Activated naive CD8-positive, alpha-beta T cell treated with anti-CD3 and anti-CD28 coated beads, Interleukin-2, amount 10 ng/mL, durations not matched to agents 7 days and 5 days (primary cell): ENCODE results near the gene BPIFB3. TPM values are rescaled to one million over a fixed set of nuclear protein-coding genes. Genes with fewer than 3 reads are reported as not detected.

Experiments used
- ATAC-seq: fragments of 150-1000 bp; cut with Tn5 transposase; one replicate; pipeline ENCODE4 v1.10.0; 2021; ENCODE audit warnings: low read depth, moderate library complexity
- POLR2A ChIA-PET: fragments of 350-600 bp; sonication (Branson Sonifier 250); formaldehyde crosslinking; loops from one replicate; lab custom pipeline; 2021; ENCODE audit warnings: antibody characterized with exemption; lab: Charles Lee
- DNase-seq: peaks from one replicate; pipeline ENCODE4 v3.0.0; 2021
- H3K27ac Mint-ChIP-seq: one replicate; pipeline ENCODE4 v1.8.0; 2022; ENCODE audit warnings: mild to moderate bottlenecking, mixed read lengths
- H3K27me3 Mint-ChIP-seq: one replicate; pipeline ENCODE4 v1.8.0; 2022; ENCODE audit warnings: mild to moderate bottlenecking, moderate library complexity, mixed read lengths
- H3K36me3 Mint-ChIP-seq: one replicate; pipeline ENCODE4 v1.8.0; 2021; ENCODE audit warnings: mild to moderate bottlenecking, mixed read lengths
- H3K4me1 Mint-ChIP-seq: one replicate; pipeline ENCODE4 v1.8.0; 2021; ENCODE audit warnings: mixed read lengths
- H3K4me3 Mint-ChIP-seq: one replicate; pipeline ENCODE4 v1.8.0; 2022; ENCODE audit warnings: mild to moderate bottlenecking, moderate library complexity, mixed read lengths
- H3K9me3 Mint-ChIP-seq: one replicate; pipeline ENCODE4 v1.8.0; 2021; ENCODE audit warnings: mixed read lengths
- total RNA-seq, 2 experiments: library from RNA; stranded (reverse); gene quantifications; one replicate each; pipeline ENCODE4 v1.2.3, GENCODE V29; 2021

Gene BPIFB3
- total RNA-seq, 2 experiments from 2014 or later, result not detected

DNA sequence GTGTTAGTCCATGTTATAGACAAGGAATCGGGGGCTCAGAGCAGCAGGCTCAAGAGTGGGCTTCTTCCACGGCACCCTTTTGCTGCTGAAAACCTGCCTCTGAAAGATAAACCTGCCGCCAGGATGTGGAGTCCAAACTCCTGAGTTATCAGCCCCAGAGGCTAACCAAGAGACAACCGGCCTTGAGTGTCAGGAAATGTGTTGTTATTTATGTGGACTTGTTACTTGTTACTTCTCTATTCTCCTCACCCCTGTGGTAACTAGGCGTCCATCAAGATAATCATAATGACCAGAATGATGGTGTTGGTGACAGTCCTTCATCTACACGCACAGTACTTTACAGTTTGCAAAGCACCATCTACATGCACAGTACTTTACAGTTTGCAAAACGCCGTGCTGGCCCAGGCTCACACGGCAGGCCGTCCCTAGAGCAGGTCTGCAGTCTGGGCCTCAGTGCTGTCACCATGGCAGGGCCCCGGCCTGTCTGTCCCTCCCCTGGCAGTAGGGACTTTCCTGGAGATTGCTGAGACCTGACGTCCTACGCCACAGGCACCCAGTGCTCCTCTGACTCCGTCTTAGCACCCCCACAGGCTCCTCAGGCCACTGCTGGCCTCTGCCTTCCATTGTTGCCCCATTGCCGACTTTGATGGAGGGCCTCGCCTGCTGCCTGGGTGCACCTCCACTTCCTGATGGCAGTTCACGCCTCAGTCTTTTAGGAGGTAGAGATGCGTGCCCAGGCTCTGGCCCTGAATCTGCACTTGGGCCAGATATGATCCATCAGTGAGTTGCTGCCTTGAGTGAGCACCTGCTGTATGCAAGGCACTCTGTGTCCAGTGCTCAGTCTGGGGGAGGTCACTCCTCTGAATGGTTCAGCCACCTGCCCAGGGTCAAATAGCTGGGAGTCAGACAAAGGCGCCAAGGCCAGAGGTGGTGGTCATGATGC is 16.7 kb downstream of the BPIFB3 start:
- Mint-ChIP-seq H3K4me3 (no peak overlapping the region), H3K27ac (no peak overlapping the region), H3K27me3 (peaks cover 6% of the 10 kb centered on the region), H3K36me3 (no peaks in the 10 kb centered on the region), H3K4me1 (no peaks in the 10 kb centered on the region), H3K9me3 (no peaks in the 10 kb centered on the region)
- ATAC-seq (no peak), DNase-seq (no peak)
- POLR2A ChIA-PET, result no interaction called here

DNA sequence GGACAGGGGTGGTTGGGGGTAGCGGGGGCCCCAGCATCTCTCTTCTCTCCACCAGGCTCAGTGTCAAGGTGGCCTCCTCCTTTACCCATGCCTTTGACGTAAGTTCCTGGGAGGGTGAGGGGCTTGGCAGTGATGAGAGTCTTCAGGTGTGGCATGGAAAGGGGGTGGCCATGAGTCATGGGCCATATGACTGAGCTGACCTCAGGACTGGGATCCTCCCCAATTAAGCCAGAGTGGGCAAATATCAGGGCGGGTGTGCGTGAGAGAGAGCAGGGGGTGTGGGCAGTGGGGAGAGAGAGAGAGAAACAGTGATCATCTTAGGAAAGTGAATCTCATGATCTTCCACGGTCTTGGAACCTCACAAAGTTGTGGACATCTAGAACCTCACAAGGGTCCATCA is 17.5 kb downstream of the BPIFB3 start:
- POLR2A ChIA-PET, result no interaction called here
- Mint-ChIP-seq H3K4me3 (no peak overlapping the region), H3K36me3 (no peaks in the 10 kb centered on the region), H3K9me3 (no peaks in the 10 kb centered on the region), H3K27me3 (peaks cover 6% of the 10 kb centered on the region), H3K4me1 (no peaks in the 10 kb centered on the region), H3K27ac (no peak overlapping the region)
- no peak for ATAC-seq
- no peak for DNase-seq

DNA sequence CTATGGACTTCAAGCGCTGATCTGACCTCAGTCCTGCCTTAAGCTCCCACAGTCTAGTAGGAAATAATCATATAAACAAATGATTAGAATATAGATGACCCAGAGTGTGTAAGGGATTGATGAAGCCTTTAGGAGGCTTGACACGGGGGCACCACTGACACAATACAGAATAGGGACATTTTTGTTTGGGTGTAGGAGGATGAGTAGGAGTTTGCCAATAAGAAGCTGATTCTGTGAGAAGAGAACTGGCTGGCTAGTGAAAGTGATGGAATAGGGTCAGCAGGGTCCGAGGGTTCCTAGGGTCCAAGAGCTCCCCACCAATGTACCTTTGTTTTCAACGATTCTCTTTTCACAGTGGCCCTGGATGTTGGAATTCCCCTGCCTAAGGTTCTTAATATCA is 18.7 kb downstream of the BPIFB3 start:
- H3K27me3 Mint-ChIP-seq, result peaks cover 2% of the 10 kb centered on the region
- H3K27ac Mint-ChIP-seq, result no peak overlapping the region
- no peak for DNase-seq
- no peaks in the 10 kb centered on the region for H3K36me3 Mint-ChIP-seq
- POLR2A ChIA-PET, result no interaction called here
- H3K4me3 Mint-ChIP-seq, result no peak overlapping the region
- no peaks in the 10 kb centered on the region for H3K9me3 Mint-ChIP-seq
- H3K4me1 Mint-ChIP-seq, result no peaks in the 10 kb centered on the region
- no peak for ATAC-seq

DNA sequence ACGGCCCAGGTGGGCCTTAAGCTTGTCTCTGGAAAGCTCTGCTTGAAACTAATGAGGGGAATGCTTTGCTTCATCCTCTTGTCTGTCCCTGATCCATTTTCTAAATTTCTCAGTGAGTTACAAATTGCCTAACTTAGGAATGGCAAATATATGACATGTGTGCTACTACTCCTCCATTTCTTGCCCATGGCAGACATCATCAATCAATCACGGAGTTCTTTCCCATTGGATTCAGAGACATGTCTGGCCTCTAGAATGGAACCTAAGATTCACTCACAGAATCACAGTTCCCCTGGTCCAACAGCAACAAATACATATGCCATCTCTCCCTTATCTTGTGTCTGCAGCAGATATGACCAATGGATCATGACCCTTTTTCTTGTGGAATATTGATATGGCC is 19.1 kb downstream of the BPIFB3 start:
- Mint-ChIP-seq H3K4me3 (no peak overlapping the region), H3K36me3 (no peaks in the 10 kb centered on the region), H3K9me3 (no peaks in the 10 kb centered on the region), H3K27me3 (peaks cover 2% of the 10 kb centered on the region), H3K27ac (no peak overlapping the region), H3K4me1 (no peaks in the 10 kb centered on the region)
- POLR2A ChIA-PET, result no interaction called here
- DNase-seq (no peak), ATAC-seq (no peak)

DNA sequence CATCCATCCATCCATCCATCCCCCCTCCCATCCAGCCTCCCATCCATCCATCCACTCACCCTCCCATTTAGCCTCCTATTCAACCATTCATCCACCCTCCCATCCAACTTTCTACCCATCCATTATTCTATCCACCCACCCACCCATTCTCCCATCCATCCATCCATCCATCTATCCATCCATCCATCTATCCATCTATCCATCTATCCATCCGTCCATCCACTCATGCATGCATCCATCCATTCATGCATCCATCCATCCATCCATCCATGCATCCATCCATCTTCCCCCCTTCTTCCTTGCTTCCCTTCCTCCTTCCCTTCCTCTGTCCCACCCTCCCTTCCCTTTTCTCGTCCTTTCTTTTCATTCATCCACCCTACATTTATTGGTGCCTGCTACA is 21.0 kb downstream of the BPIFB3 start:
- DNase-seq (no peak), ATAC-seq (no peak)
- Mint-ChIP-seq H3K4me1 (no peaks in the 10 kb centered on the region), H3K36me3 (no peaks in the 10 kb centered on the region), H3K9me3 (no peaks in the 10 kb centered on the region), H3K27me3 (peaks cover 2% of the 10 kb centered on the region), H3K27ac (no peak overlapping the region), H3K4me3 (no peak overlapping the region)
- POLR2A ChIA-PET, result no interaction called here

DNA sequence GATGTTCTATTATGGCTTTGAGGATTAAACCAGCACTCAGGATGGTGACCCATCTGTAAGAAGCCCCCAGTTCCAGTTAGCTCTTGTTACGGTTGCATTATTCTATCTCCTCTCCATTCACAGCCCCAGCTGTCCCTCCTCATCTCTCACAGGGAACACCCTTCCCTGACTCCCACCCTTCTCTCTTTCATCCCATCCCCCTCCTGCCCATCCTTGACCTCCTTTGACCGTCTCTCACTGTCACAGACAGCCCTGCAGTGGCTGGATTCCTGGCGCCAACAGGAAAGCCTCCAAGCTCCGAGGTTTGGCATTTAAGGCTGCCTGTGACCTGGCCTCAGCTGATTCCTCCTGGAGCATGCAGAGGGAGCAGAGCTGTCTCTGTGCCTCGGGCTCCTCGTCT is 21.6 kb downstream of the BPIFB3 start:
- no peak for DNase-seq
- ATAC-seq, result no peak
- H3K4me3 Mint-ChIP-seq, result no peak overlapping the region
- POLR2A ChIA-PET, result interaction anchor here (0.8 kb wide), 1 partner anchor 110 kb away, joined by 3 read pairs; no protein-coding TSS in a partner anchor
- no peak overlapping the region for H3K27ac Mint-ChIP-seq
- no peaks in the 10 kb centered on the region for H3K4me1 Mint-ChIP-seq
- no peaks in the 10 kb centered on the region for H3K9me3 Mint-ChIP-seq
- H3K27me3 Mint-ChIP-seq, result peaks cover 2% of the 10 kb centered on the region
- H3K36me3 Mint-ChIP-seq, result no peaks in the 10 kb centered on the region

DNA sequence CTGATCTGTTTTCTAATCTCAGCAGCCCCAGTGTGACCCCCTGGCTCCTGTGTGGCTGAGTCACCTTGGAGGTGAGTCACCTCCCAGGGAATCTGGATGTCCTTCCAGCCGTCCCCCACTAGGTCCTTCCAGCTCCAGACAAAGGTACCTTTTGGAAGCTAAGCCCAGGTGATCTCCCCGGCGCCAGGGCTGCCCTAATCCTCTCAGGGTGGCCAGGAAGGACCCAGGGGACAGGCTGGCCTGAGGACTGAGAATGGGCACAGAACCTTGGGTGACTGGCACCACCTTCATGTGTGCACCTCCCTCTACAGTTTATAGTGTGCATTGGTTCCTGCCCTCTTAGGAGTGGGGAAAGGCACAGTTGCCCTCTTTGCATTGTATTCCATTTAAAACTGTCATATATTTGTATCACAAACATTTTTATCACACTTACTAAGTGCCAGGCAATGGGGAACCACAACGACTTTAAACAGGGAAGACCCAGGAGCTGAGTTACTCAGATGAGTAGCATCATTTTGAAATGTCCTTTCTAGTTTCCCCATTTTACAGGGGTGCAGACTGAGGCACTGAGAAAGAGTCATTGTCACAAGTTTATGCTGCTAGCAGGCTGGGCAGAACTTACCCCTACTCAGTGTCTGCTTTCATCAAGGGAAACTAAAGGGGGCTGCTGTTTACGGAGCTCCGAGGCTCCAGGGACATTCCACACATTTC is 23.1 kb downstream of the BPIFB3 start:
- Mint-ChIP-seq H3K4me3 (no peak overlapping the region), H3K4me1 (no peaks in the 10 kb centered on the region), H3K27ac (no peak overlapping the region), H3K36me3 (no peaks in the 10 kb centered on the region), H3K9me3 (no peaks in the 10 kb centered on the region), H3K27me3 (peaks cover 6% of the 10 kb centered on the region)
- POLR2A ChIA-PET, result no interaction called here
- DNase-seq (peak; percentile 42), ATAC-seq (peak; percentile 70)

DNA sequence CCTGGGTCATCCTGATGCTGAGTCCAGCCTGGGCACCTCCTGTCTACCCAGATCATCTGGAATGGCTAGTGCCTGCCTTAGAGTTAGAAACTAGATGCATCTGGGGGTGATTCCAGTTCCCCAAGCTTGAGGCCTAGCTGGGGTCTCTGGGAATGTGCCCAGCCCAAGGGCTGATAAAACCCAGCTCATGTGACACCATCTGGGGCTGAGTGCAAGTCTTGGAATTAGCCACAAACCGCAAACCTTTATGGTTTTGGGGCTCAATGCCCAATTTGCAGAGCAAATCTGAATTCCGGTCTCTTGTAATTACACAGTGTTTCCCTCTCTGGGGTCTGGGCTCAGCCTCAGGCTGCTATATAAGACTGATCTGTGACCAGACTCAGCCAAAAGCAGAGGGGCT is 25.6 kb downstream of the BPIFB3 start, which contains the start of gene BPIFB4:
Gene BPIFB4 (plus strand): TSS at position 385 of the 400 bp plus-strand sequence. CDS start 1,884 bp downstream, outside the sequence.
- POLR2A ChIA-PET, result no interaction called here
- no peaks in the 10 kb centered on the region for H3K9me3 Mint-ChIP-seq
- no peaks in the 10 kb centered on the region for H3K36me3 Mint-ChIP-seq
- ATAC-seq (no peak), DNase-seq (no peak)
- peaks cover 6% of the 10 kb centered on the region for H3K27me3 Mint-ChIP-seq
- H3K4me3 Mint-ChIP-seq, result no peak within 1 kb of the TSS
- H3K27ac Mint-ChIP-seq, result no peak within 1 kb of the TSS
- no peaks in the 10 kb centered on the region for H3K4me1 Mint-ChIP-seq

DNA sequence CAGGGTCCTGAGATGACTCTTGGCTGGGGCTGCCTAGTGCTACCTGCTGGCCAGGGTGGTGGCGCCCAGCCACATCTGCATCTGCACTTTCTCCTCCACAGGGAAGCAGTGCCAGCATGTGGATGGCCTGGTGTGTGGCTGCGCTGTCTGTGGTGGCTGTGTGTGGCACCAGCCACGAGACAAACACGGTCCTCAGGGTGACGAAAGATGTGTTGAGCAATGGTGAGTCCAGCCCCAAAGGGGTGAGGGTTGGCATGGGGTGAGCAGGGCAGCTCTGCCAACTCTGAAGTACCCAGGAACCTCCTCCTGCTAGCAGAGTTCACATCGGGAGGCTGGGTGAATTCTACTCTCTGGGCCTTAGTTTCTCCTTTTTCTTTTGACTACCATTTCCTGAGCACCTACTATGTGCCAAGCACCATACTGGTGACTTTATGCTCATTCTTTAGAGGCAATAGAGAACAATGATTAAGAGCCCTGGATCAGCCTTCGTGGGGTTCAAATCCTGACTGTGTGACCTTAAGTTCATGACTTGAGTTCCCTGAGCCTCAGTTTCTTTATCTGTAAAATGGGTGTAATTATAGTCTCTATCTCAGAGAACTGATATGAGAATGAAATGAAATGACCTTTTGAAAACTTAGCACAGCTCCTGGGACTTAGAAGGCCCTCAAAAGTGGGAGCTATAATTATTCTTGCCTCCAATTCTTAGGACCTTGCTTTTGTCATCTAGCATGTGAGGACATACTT is 27.9 kb downstream of the BPIFB3 start:
- H3K4me1 Mint-ChIP-seq, result no peaks in the 10 kb centered on the region
- no peak for DNase-seq
- ATAC-seq, result no peak
- no peak overlapping the region for H3K4me3 Mint-ChIP-seq
- no peak overlapping the region for H3K27ac Mint-ChIP-seq
- H3K27me3 Mint-ChIP-seq, result peaks cover 5% of the 10 kb centered on the region
- H3K9me3 Mint-ChIP-seq, result no peaks in the 10 kb centered on the region
- POLR2A ChIA-PET, result no interaction called here
- no peaks in the 10 kb centered on the region for H3K36me3 Mint-ChIP-seq

DNA sequence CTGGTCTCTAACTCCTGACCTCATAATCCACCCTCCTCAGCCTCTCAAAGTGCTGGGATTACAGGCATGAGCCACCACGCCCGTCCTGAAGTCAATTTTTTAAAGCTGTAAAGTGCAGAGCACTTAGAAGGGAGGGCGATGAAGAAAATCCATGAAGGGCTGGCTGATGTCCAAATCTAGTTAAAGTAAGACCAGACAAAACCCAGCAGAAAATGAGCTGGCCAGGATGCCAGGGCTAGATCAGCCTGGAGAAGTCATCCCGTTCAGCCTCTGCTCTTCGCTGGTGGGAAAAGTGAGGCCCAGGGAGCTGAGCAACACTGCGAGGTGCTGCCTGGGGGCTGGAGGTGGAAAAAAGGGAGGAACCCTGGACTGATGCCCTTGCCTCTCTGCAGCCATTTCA is 28.8 kb downstream of the BPIFB3 start:
- Mint-ChIP-seq H3K27ac (no peak overlapping the region), H3K27me3 (peaks cover 5% of the 10 kb centered on the region)

DNA sequence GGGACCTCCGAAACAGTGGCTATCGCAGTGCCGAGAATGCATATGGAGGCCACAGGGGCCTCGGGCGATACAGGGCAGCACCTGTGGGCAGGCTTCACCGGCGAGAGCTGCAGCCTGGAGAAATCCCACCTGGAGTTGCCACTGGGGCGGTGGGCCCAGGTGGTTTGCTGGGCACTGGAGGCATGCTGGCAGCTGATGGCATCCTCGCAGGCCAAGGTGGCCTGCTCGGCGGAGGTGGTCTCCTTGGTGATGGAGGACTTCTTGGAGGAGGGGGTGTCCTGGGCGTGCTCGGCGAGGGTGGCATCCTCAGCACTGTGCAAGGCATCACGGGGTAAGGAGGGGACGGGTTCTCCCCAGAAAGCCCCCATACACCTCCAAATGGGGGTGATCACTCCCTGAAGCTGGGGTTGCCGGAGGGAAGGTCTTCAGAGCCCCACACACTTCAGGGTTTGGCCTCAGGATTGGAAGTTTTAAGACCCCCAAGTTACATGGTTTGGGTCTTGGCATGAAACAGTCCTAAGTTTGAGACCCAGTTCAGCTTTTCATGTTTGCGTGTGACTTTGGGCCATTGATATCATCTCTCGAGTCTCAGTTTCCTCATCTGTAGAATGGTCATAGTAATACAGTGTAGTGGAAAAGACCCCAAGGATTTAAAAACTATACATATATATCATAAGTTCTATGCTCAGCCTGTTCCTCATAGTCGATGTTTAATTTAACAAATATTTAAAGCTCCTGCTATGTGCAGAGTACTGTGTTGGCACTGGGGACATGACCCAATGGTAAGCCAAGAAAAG is 30.0 kb downstream of the BPIFB3 start:
- ATAC-seq, result no peak

More for the DNA sequence above, 28.8 kb downstream of the BPIFB3 start:
- ATAC-seq (no peak), DNase-seq (no peak)
- no peaks in the 10 kb centered on the region for H3K36me3 Mint-ChIP-seq
- H3K9me3 Mint-ChIP-seq, result no peaks in the 10 kb centered on the region
- H3K4me3 Mint-ChIP-seq, result no peak overlapping the region
- no peaks in the 10 kb centered on the region for H3K4me1 Mint-ChIP-seq
- POLR2A ChIA-PET, result no interaction called here

DNA sequence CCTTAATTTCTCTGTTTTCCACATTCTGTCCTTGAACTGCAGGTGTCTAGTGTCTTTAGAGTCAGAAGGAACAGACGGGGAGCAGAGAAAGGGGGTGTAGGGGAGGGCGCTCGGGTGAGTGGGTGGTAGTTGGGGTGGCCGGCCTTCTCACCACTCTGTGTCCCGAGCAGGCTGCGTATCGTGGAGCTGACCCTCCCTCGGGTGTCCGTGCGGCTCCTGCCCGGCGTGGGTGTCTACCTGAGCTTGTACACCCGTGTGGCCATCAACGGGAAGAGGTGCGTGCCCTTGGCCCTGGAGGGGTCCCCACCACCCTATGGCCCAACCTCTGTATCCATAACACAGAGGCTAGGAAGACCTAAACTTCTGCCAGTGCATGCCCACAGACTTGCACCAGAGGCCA is 31.0 kb downstream of the BPIFB3 start:
- no peaks in the 10 kb centered on the region for H3K9me3 Mint-ChIP-seq
- no peaks in the 10 kb centered on the region for H3K4me1 Mint-ChIP-seq
- DNase-seq (no peak), ATAC-seq (no peak)
- H3K27me3 Mint-ChIP-seq, result peaks cover 5% of the 10 kb centered on the region
- no peak overlapping the region for H3K27ac Mint-ChIP-seq
- no peaks in the 10 kb centered on the region for H3K36me3 Mint-ChIP-seq
- H3K4me3 Mint-ChIP-seq, result no peak overlapping the region
- POLR2A ChIA-PET, result no interaction called here

More for the DNA sequence above, 30.0 kb downstream of the BPIFB3 start:
- Mint-ChIP-seq H3K4me3 (no peak overlapping the region), H3K27ac (no peak overlapping the region), H3K9me3 (no peaks in the 10 kb centered on the region), H3K4me1 (no peaks in the 10 kb centered on the region), H3K36me3 (no peaks in the 10 kb centered on the region), H3K27me3 (peaks cover 5% of the 10 kb centered on the region)
- no peak for DNase-seq
- POLR2A ChIA-PET, result no interaction called here
